Sciatic nerve (tissue), 2 donors: ENCODE results near the gene APBA2. TPM values are rescaled to one million over a fixed set of nuclear protein-coding genes. Genes with fewer than 3 reads are reported as not detected.

Experiments used
- ATAC-seq: fragments of 200-7000 bp; cut with Tn5 transposase; one replicate; pipeline ENCODE4 v1.9.1; 2020; ENCODE audit warnings: mild to moderate bottlenecking, moderate library complexity
- DNase-seq: peaks from one replicate; pipeline ENCODE4 v3.0.0-alpha.2; 2020; ENCODE audit warnings: low spot score
- intact Hi-C: fragments of 100-400 bp; cut with DNase I; formaldehyde crosslinking; loops from one replicate; pipeline ENCODE4 v1.14.2; 2022
- total RNA-seq: library from RNA; stranded (reverse); fragmentation: NEBNext Ultra II Directional; extraction: Animal tissue kit (Norgen Biotek cat#: 25700); gene quantifications from one replicate; pipeline ENCODE4 v1.2.1, GENCODE V29; 2021
- donor health status: DM: no; HTN: no; CAD: no.
- donor health status: DM: no; HTN: no; CAD: no.

APBA2 gene
- total RNA-seq, 1 donor from 2014 or later: 3.5 TPM

DNA sequence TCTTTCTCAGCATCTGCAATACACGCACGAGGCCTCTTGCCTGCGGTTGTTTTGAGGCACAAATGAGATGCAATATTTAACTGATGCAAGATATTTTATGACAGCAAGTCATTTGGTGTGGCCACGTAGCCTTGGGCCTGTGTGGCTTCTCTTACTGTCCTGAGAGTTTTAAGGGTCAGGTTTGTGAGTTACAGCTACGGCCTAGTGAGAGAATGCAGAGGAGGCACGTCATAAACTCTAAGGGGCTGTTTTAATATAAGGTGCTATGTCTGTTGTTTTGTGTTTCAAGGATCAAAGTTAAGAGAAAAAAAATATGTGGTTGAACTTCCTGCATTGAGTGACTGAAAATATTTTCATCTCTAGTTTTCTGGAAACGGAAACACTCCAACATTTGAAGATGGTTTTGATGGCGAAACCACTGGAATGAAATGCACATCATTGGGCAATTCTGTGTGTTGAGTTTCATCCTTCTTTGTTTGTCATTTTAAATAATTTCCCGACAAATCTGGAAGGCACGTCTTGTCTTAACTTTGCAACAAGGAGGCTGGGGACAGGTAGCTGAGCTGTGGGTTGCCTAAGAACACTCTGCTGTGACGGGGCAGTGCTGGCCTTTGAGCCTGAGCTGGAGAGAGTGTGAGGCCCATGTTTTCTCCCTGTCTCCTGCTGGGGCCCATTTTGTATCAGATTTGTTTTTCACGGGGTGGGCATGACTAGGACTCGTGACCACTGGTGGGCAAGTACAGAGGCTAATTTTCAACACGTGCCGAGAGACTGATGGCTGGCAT lies 5.1 kb downstream of the APBA2 start:
- DNase-seq (no peak), ATAC-seq (no peak)
- intact Hi-C loops: no loop called here

DNA sequence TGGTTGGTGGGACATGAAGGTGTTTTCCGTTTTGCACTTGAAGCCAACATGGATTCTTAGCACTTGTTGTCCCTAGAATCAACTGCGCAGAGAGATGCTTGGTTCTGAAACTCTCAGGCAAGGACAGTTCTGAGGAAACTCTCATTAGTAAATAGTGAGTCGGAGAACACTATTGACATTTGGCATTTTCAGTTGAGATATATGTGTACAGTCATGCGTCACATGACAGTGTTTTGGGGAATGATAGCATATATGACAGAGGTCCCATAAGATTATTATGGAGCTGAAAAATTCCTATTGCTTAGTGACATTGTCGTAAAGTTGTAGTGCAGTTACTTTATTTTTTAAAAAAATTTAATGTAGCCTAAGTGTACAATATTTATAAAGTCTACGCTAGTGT lies 5.8 kb downstream of the APBA2 start:
- intact Hi-C loops: no loop called here
- ATAC-seq (no peak), DNase-seq (no peak)

DNA sequence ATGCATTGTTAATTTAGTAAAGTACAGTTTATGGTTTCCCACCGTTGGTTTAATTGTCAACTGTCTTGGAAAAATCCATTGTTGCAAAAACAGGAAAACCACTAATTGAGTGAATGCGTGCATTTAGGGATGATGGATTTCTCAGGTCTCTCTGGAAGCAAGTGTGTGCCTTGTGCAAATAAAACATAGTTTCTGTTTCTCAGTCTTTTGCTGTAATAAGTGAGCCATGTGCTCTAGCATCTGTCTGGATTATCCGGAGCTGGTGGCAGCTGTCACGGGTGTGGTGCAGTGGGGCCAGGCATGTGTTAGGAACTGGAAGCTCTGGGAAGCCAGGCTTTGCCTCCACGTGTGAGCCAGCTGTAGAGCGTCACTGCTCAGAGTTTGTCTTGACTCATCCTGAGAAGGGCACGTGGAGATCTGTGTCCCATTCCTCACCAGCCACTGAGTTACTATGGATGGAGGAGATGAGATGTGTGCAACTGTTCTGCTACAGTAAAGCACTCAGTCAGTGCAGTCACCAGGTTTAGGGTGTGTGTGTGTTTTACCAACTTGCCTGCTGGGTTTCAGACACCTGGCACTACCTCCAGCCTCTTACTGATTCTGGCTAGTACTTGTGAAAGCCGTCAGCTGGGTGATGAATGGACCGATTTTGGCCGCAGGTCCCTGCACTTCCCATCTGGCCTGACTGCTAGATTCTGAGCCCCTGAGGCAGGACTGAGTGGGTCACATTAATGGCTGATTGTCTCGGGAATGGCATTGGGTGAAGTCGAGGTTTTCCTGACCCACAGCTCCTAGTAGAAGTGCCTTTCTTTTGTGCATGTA lies 7.2 kb downstream of the APBA2 start:
- intact Hi-C loops: no loop called here
- DNase-seq (no peak), ATAC-seq (no peak)

DNA sequence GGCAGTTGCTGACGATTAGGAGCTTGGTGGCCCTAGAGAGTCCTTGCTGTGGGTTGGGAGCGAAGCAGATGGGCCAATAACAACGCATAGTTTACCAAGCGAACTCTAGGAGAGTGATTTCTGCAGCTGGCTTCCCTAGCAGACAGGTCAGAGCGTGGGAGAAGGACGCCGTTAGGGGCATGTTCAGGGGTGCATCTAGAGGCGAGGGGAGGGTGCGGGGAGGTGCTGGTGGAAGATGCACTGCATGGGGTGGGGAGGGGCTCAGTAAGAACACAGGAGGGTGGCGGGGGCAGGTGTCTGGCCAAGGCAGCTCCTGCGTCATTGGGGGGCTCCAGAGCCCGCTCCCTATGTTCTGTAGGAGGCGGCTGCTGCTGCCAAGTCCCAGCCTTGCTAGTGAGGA lies 8.9 kb downstream of the APBA2 start:
- DNase-seq: no peak
- ATAC-seq: no peak
- intact Hi-C loops: no loop called here

DNA sequence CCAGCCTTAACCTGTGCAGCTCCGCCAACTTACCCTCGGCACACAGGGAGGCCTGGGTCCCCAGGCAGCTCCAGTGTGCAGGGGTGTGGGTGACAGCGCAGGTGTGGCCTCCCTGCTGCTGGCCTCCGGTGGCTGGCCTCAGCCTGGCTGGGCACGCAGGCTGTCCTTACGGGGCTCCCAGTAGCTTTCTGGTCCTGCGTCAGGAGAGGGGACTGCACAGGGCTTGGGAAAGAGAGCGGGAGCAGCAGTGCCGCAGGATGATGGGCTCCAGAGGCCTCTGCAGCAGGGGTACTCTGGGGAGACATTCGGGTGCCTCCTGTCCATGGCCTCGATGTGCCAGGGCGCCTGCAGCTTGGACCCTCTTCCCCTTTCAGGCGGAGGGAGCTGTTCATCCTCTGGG lies 9.4 kb downstream of the APBA2 start:
- intact Hi-C loops: no loop called here
- DNase-seq: no peak

DNA sequence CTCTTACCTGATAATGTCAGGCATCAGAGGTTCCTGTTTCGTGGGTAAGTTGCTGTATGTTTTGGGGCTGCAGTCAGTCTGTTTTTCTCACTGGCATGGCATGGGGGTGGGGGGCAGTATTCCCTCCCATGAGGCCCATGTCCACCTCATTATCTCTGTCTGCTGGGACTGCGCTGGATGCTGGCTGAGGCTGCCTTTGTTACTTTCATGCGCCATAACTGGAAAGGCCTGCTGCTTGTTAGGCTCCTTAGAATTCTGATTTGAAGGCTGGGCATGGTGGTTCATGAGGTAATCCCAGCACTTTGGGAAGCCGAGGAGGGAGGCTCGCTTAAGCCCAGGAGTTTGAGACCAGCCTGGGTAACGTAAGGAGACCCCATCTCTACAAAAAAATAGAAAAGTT lies 9.8 kb downstream of the APBA2 start:
- ATAC-seq (no peak), DNase-seq (no peak)
- intact Hi-C loops: no loop called here

More for the DNA sequence above, 9.4 kb downstream of the APBA2 start:
- ATAC-seq: no peak

DNA sequence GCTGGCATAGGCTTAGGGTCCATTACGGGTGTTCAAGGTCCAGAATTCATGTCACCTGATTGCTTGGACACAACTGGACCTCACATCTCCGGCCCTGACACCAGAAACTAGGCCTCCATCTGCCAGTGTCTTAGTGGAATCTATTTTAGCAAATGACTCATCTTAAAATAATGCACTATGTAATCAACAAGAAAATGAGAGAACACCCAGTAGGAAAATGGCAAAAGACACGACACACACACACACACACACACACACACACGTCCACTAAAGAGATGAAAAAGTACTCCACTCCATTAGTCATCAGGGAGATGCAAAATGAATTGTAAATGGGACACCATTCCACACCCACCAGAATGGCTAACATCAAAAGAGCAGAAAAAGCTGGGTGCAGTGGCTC lies 11.2 kb downstream of the APBA2 start:
- ATAC-seq: no peak
- intact Hi-C loops: no loop called here
- no peak for DNase-seq

DNA sequence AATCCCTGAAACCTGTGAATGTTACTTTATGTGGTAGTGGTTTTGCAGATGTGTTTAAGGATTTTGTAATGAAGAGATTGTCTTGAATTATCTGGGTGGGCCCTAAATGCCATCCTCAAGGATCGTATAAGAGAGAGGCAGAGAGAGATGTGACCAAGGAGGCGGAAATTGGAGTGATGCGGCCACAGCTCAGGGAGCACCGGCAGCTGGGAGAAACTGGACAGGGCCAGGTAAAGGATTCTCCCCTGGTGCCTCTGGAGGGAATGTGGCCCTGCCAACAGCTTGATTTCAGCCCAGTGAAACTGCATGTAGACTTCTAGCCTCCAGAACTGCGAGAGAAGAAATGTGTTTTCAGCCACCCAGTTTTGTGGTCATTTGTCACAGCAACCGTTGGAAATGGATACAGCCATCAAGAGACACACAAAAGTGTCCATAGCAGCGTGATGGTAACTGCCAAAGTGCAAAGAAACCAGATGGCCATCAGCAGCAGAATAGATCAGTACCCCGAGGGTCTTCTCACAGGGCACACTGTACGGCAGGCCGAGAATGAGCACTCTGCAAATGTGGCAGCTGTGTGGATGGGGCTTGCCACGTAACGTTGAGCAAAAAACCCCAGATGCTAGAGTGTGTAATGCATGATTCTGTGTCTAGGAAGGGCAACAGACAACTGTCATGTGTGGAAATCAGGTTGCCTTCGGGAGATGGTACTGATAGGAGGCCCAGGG lies 12.2 kb downstream of the APBA2 start:
- DNase-seq (no peak), ATAC-seq (no peak)
- intact Hi-C loops: no loop called here

DNA sequence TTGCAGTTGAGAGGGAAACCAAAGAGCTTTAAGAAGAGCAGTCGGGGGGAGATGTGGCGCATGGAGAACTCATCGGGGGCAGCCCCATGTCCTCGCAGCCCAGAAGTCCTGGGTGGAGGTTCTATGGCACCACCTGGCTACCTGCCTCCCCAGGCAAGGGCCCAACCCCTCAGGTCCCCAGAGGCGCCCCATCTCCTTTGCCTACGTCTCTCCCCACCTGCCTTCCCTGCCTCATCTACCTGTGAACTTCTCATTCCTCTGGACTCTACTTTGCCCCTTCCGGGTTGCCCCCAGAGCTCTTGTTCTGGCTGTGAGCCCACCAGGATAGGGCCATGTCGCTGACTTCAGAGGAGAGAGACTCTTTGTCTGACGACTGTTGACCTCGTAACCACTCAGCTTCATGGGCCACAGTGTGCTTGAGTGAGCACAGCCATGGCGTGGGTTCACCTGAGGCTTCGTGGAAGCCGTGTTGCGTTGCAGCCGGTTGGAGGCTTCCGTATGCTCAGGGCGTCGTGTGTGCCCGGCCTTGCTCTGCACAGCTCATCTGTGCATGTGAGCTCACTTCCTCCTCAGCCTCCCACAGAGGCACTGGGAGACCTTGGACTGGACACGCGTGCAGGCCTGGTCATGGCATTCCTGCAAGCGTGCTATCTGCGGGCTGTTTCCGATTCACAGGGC lies 13.4 kb downstream of the APBA2 start:
- DNase-seq (no peak), ATAC-seq (no peak)
- intact Hi-C loops: no loop called here

DNA sequence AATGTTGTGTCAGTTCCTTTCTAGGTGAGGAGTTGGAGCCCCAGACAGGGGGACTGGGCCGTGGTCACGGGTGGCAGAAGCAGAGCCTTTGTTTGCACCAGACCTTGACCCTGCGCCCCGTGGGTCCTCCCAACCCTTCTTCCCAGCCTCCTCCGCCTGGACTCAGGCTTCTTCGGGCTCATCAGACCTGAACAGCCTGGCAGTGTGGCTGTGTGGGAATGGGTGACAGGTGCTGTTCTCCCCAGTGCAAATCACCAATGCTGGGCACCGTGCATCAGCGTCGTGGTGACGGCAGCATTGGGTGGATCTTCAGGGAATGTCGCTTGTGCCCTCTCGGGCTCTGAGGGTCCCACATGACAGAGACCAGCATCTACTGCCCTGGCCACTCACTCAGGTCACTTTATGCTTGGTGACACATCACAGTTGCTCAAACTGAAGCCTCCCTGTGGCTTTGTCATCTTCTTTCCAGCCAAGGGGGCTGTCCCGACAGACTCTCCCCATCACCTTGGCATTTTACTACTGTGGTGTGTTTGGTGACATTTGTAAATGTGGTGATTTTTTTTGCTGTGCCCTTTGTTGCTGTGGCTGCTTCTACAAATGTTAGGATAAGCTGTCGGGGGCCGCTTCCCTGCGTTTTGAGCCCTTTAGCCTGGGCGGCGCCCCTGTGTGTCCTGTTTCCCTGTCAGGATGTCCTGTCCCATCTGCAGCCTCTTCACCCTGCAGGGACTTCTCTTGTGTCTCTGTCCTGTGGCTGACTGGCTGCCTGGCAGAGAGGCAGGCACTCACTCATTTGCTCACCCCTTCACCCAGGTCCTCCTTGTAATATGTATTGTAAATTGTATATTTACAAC lies 14.5 kb downstream of the APBA2 start:
- ATAC-seq (no peak), DNase-seq (no peak)
- intact Hi-C loops: no loop called here

DNA sequence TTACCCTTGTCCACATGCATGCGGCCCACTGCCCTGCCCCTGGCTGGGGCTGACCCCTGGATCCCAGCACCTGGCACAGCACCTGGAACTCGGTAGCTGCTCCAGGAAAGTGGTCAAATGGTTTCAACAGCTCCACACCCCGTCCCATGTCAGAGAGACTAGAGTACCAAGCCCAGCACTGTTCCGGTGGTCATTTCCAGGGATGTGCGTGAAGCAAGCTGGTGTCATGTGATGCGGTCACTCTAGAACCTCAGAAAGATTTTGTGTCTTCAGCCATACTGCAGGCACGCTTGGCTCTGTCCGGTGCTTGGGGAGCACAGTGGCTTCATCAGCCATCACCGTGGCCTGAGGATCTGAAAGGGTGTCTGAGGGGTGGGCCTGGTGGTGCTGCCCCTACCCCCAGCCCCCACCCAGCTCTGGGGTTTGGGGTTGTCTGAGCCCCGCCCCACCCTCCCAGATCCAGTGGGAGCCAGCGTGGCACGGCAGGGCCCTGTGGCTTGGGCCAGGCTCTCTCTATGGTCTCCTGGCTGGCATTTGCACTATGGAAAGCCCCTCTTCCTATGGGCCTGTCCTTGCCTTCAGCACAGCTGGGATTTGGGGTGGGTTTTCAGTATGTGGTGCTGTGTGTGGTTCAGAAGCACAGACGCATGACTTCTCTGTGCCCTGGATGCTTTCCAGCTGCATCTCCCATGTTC lies 15.3 kb downstream of the APBA2 start:
- intact Hi-C loops: no loop called here
- DNase-seq (peak; percentile 28), ATAC-seq (no peak)

DNA sequence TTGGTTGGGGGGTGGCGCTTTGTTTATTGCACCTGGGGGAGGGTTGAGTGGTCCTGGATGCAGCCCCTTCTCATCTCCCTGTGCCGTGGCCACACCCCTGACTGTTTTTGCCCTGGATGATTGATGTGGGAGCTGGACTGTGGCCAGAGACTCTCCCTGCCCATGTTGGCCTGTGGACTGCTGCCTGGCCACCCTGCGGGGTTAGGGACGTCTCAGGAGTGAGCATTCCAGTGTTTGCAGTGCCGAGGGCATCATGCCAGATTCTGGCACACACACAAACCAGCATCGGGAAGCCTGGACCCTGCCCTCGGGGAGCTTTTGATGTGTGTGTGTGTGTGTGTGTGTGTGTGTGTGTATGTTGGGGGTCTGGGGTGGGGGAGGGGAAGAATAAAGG lies 15.8 kb downstream of the APBA2 start:
- DNase-seq: no peak
- intact Hi-C loops: no loop called here
- ATAC-seq: no peak

DNA sequence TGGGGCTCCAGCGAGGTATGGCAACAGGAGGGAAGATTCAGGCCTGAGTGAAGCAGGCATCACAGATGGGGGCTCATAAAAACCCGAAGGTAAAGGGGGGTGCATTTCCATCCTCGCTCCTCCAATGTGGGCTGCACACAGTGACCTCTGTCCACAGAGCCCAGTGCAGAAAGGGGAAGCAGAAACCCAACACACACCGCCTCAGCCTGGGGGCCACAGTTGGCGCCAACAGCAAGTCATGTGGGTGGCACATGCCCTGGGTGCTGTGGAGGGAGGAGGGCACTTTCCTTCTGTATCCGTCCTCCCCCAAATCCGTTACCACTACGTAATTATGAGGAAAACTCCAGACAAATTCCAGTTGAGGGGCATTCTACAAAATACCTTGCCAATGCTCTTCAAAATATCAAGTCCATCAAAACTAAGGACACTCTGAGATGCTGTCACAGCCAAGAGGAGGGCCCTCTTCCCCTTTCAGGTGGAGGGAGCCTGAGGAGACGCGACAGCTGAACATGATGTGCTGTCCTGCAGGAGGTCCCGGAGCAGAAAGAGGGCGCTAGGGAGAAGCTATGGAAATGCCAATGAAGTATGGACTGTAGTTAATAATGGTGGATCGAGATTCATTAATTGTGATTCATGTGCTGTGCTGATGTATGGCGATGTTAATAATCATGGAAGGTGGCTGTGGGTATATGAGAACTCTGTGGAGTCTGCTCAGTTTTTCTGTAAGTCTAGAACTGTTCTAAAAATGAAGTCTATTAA lies 16.4 kb downstream of the APBA2 start:
- DNase-seq (no peak), ATAC-seq (no peak)
- intact Hi-C loops: no loop called here

DNA sequence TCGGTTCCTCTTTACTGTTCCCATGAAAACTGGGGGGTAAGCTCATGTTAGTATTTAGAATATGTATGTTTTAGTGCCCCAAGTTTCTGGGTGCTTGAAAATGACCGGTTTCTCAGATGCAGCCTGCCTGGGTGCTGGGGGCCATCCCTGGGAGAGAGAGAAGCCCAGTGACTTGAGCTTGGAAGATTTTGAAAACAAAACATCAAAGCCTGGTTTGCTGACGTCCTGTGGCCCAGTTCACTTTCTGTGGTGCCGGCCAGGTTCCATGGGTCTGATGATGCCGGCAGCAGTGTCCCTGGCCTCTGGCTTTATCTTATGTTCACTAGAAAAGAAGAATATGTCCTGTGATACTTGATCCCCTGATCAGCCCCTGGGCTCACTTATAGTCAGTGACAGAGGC lies 17.1 kb downstream of the APBA2 start:
- DNase-seq: no peak
- no peak for ATAC-seq
- intact Hi-C loops: no loop called here

DNA sequence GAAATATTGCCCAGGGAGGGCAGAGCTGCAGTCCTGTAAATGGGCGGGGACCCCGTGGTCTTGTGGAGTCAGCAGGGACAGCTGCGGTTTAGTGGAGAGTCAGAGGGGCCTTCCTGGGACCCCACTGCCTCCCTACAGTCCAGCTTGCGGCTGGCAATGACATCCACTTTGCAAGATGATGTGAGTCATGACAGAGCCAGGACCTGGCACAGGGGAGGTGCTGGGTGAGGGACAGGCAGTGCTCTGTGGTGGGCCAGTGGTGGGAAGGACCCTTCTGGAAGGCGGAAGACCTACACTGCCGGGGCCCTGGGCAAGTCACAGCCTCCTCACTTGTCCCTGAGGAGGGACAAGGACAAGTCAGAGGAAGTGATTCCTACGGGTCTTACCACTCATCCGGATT lies 17.8 kb downstream of the APBA2 start:
- DNase-seq: no peak
- no peak for ATAC-seq
- intact Hi-C loops: no loop called here

DNA sequence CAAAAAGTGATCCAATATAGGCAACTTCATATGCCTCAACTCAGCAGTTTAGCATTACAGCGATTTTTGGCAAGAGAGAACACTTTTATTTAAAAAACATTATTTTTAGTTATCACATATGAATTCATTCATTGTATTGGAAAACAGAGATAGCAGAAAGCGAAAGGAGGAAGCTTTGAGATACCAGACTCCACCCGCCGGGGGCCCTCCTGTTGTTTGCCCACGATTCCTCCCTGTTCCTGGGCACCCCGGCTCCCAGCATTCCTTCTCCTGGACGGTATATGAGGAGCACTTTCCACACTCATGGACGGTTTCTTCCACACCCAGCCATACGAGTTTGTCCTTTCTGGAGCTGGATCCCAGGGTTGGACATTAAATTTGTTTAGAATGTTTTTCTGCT lies 18.2 kb downstream of the APBA2 start:
- DNase-seq: no peak
- no peak for ATAC-seq
- intact Hi-C loops: no loop called here

DNA sequence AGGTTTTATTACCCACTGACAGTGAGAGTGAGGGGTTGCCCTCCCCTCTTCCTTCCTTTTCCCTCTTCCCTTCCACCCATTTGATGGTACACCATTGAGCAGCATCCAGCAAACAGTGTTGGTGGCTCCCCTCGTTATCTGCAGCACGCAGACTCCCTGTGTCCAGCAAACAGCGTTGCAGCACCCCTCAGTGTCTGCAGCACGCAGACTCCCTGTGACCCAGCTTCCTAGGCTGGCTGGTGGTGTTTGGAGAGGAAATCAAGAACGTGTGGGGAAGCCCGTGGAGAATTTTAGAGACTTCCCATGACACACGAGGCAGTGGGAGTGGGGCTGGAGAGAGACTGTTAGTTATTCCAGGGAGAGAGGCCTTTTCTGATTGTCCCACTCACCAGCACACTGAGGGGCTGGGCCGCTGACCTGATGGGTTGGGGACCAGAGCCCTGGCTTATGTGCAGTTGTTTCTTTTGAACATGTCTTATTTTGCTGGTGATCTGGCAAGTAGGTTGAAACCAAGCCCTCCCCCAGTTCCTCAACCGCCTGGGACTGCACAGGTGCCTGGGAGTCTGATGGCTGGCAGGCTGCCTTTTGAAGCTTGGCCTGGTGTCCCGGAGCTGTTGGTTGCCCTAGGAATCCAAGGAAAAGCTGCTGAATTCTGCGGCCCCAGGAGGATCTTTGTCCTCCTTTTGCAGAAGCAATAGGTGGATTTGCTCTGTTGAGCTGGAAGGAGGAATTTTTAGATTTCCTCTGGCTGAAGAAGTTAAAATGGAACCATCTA lies 19.0 kb downstream of the APBA2 start:
- intact Hi-C loops: no loop called here
- no peak for ATAC-seq
- DNase-seq: no peak
